Middle frontal gyrus (tissue), 1 donor: Measurements from ENCODE around the gene RAPGEF3.

Experiments
- DNase-seq: peaks from one replicate; pipeline ENCODE4 v3.0.0-alpha.2; 2015; ENCODE audit warnings: low spot score; ENCODE audit errors: extremely low spot score

Gene RAPGEF3

GRCh38 chr12:47744005-47744651 lies 14.6 kb downstream of the RAPGEF3 start:
- DNase-seq, result no peak

- no peak for DNase-seq
Observed at GRCh38 chr12:47743311-47743860, 15.3 kb downstream of the RAPGEF3 start.

GRCh38 chr12:47742253-47742825 lies 16.3 kb downstream of the RAPGEF3 start:
- DNase-seq, result no peak

GRCh38 chr12:47741340-47741703 lies 17.4 kb downstream of the RAPGEF3 start:
- DNase-seq, result peak; percentile 86

- DNase-seq, result no peak
Observed at GRCh38 chr12:47740606-47741339, 17.9 kb downstream of the RAPGEF3 start.

GRCh38 chr12:47739979-47740378 lies 18.7 kb downstream of the RAPGEF3 start:
- no peak for DNase-seq

GRCh38 chr12:47739297-47739696 lies 19.4 kb downstream of the RAPGEF3 start:
- DNase-seq, result no peak

GRCh38 chr12:47737936-47738594 lies 20.6 kb downstream of the RAPGEF3 start:
- no peak for DNase-seq

- DNase-seq, result peak; percentile 65
Observed at GRCh38 chr12:47736877-47737676, 21.6 kb downstream of the RAPGEF3 start.

- no peak for DNase-seq
Observed at GRCh38 chr12:47736216-47736615, 22.5 kb downstream of the RAPGEF3 start.

- no peak for DNase-seq
Observed at GRCh38 chr12:47735649-47736048, 23.0 kb downstream of the RAPGEF3 start.

GRCh38 chr12:47734725-47735480 lies 23.8 kb downstream of the RAPGEF3 start:
- no peak for DNase-seq

GRCh38 chr12:47733142-47733541 lies 25.5 kb downstream of the RAPGEF3 start:
- DNase-seq, result no peak

- no peak for DNase-seq
Observed at GRCh38 chr12:47732504-47732903, 26.2 kb downstream of the RAPGEF3 start.

- no peak for DNase-seq
Observed at GRCh38 chr12:47731723-47732122, 27.0 kb downstream of the RAPGEF3 start.

GRCh38 chr12:47730341-47730744 lies 28.3 kb downstream of the RAPGEF3 start:
- DNase-seq, result no peak

GRCh38 chr12:47729233-47729632 lies 29.4 kb downstream of the RAPGEF3 start:
- DNase-seq, result no peak

- no peak for DNase-seq
Observed at GRCh38 chr12:47725893-47726292, 32.8 kb downstream of the RAPGEF3 start.

GRCh38 chr12:47725091-47725772 lies 33.4 kb downstream of the RAPGEF3 start, which contains the start of gene ENDOU:
Gene ENDOU (minus strand): TSS chr12:47725490. CDS start chr12:47725413, 77 bp downstream.
- no peak for DNase-seq
